Hepatocyte (in vitro differentiated cells): Measurements from ENCODE around the gene ZKSCAN3. TPM values are rescaled to one million over a fixed set of nuclear protein-coding genes. Genes with fewer than 3 reads are reported as not detected.

Source experiments
- DNase-seq: peaks from one replicate; pipeline ENCODE4 v3.0.0-alpha.2; 2016; ENCODE audit warnings: low spot score
- H2AFZ ChIP-seq: fragments of 200-600 bp; sonication (generic); 2 replicates; pipeline ENCODE4 v1.6.0; 2016; ENCODE audit warnings: antibody characterized with exemption, mild to moderate bottlenecking
- H3K27ac ChIP-seq: fragments of 200-600 bp; sonication (generic); 2 replicates; pipeline ENCODE4 v1.5.1; 2016; ENCODE audit warnings: mild to moderate bottlenecking
- H3K27me3 ChIP-seq: fragments of 200-600 bp; sonication (generic); 2 replicates; pipeline ENCODE4 v1.6.1; 2016
- H3K36me3 ChIP-seq: fragments of 200-600 bp; sonication (generic); replicated peaks from 2 replicates; pipeline ENCODE4 v1.5.1; 2016; ENCODE audit warnings: low read depth; ENCODE audit not compliant: insufficient read depth
- H3K4me1 ChIP-seq: fragments of 200-600 bp; sonication (generic); 2 replicates; pipeline ENCODE4 v1.5.1; 2016; ENCODE audit warnings: mild to moderate bottlenecking, moderate library complexity; ENCODE audit not compliant: insufficient read depth
- H3K4me2 ChIP-seq: fragments of 200-600 bp; sonication (generic); 2 replicates; pipeline ENCODE4 v1.6.0; 2016
- H3K4me3 ChIP-seq: fragments of 200-600 bp; sonication (generic); 2 replicates; pipeline ENCODE4 v1.5.1; 2016; ENCODE audit warnings: mild to moderate bottlenecking
- H3K79me2 ChIP-seq: fragments of 200-600 bp; sonication (generic); 2 replicates; pipeline ENCODE4 v1.6.0; 2017; ENCODE audit warnings: mild to moderate bottlenecking
- H3K9me2 ChIP-seq: fragments of 200-600 bp; sonication (generic); replicated peaks from 2 replicates; pipeline ENCODE4 v1.6.0; 2017; ENCODE audit warnings: mild to moderate bottlenecking; ENCODE audit not compliant: insufficient read depth
- H3K9me3 ChIP-seq: fragments of 200-600 bp; sonication (generic); 2 replicates; pipeline ENCODE4 v1.5.1; 2016; ENCODE audit warnings: low read depth, mild to moderate bottlenecking
- H4K20me1 ChIP-seq: fragments of 200-600 bp; sonication (generic); 2 replicates; pipeline ENCODE4 v1.6.0; 2016; ENCODE audit warnings: mild to moderate bottlenecking; ENCODE audit not compliant: insufficient read depth, poor library complexity, severe bottlenecking
- CTCF ChIP-seq: fragments of 200-600 bp; sonication (generic); IDR thresholded peaks from 2 replicates; pipeline ENCODE4 v1.5.1; 2016; ENCODE audit warnings: antibody characterized with exemption, mild to moderate bottlenecking; ENCODE audit not compliant: poor library complexity
- EZH2 ChIP-seq: fragments of 200-600 bp; sonication (generic); IDR thresholded peaks from 2 replicates; pipeline ENCODE4 v1.6.1; 2016; ENCODE audit warnings: antibody characterized with exemption, mild to moderate bottlenecking, borderline replicate concordance
- EZH2phosphoT487 ChIP-seq: fragments of 200-600 bp; sonication (generic); IDR thresholded peaks from one replicate; pipeline ENCODE4 v1.6.1; 2018; ENCODE audit warnings: antibody characterized with exemption, mild to moderate bottlenecking, low read depth, moderate library complexity; ENCODE audit not compliant: unreplicated experiment, severe bottlenecking
- WGBS: methylation state at CpG from one replicate; pipeline ENCODE4 v1.1.6; 2016; ENCODE audit warnings: low lambda C conversion rate; ENCODE audit errors: missing lambda C conversion rate; 5-methylcytosine and 5-hydroxymethylcytosine counted together
- polyA plus RNA-seq: library from polyadenylated mRNA; unstranded; fragments of >200 nt; fragmentation: Nextera tagmentation; extraction: Ambion mirVana; gene quantifications from 2 replicates; pipeline ENCODE4 v1.2.1, GENCODE V29; 2016
- total RNA-seq: library from RNA; depleted of rRNA; stranded (reverse); fragments of >200 nt; gene quantifications from 2 replicates; pipeline ENCODE4 v1.2.3, GENCODE V29; 2014

Gene ZKSCAN3
- total and polyA plus RNA-seq, 2 experiments from 2014 or later = 1.9 to 6.8 TPM

DNA sequence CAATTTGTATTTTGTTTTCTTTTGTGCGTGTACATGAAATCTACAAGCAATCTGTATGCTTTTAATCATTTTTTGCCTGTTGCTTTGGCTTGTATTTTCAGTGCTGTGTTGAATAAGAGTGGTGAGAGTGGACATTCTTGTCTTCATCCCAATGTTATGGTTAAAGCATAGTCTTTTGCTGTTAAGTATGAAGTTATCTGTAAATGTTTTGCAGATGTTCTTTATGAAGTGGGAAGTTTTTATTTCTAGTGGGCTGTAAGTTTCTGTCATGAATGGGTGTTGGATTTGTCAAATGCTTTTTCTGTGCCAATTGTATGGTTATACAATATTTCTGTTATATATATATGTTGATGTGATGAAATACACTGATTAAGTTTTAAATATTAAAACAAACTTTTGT is 24.2 kb downstream of the ZKSCAN3 start:
- Histone ChIP-seq H3K4me1 (no peaks in the 10 kb centered on the region), H3K27ac (no peak overlapping the region), H3K79me2 (peaks cover 2% of the 10 kb centered on the region), H4K20me1 (no peaks in the 10 kb centered on the region), H3K9me2 (no peaks in the 10 kb centered on the region), H2AFZ (no peak overlapping the region), H3K9me3 (peaks cover 6% of the 10 kb centered on the region), H3K4me2 (no peak overlapping the region), H3K27me3 (no peaks in the 10 kb centered on the region), H3K4me3 (no peak overlapping the region), H3K36me3 (no peaks in the 10 kb centered on the region)
- DNase-seq = no peak
- WGBS = 94% methylated on average over 1 of the region's 1 CpG
- TF ChIP-seq EZH2 (no peak), EZH2phosphoT487 (no peak), CTCF (no peak)

DNA sequence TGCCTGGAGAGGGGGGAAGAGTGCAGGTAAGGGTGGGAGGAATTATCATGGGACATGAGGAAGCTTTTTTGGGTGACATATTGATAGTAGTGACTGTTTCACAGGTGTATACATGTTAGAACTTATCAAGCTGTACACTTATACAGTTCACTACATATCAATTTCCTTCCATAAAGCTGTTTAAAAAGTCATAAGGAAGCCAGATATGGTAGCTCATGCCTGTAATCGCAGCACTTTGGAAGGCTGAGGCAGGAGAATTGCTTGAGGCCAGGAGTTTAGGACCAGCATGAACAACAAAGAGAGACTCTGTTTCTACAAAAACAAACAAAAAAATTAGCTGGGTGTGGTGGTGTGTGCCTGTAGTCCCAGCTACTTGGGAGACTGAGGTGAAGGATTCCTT is 28.1 kb downstream of the ZKSCAN3 start:
- Histone ChIP-seq H3K36me3 (peaks cover 10% of the 10 kb centered on the region), H3K27ac (no peak overlapping the region), H3K4me1 (peaks cover 5% of the 10 kb centered on the region), H3K4me2 (no peak overlapping the region), H3K9me3 (peaks cover 9% of the 10 kb centered on the region), H3K27me3 (no peaks in the 10 kb centered on the region), H3K79me2 (peaks cover 38% of the 10 kb centered on the region), H3K4me3 (no peak overlapping the region), H3K9me2 (no peaks in the 10 kb centered on the region), H4K20me1 (no peaks in the 10 kb centered on the region), H2AFZ (no peak overlapping the region)
- WGBS = 95% methylated on average over 1 of the region's 1 CpG
- TF ChIP-seq EZH2 (no peak), CTCF (no peak), EZH2phosphoT487 (no peak)
- DNase-seq = no peak

- Histone ChIP-seq H3K4me2 (no peak overlapping the region), H4K20me1 (no peaks in the 10 kb centered on the region), H3K9me2 (no peaks in the 10 kb centered on the region), H3K27me3 (no peaks in the 10 kb centered on the region), H3K79me2 (peaks cover 38% of the 10 kb centered on the region), H3K9me3 (peaks cover 9% of the 10 kb centered on the region), H3K27ac (no peak overlapping the region), H3K36me3 (peaks cover 10% of the 10 kb centered on the region), H3K4me3 (no peak overlapping the region), H2AFZ (no peak overlapping the region), H3K4me1 (peaks cover 6% of the 10 kb centered on the region)
- DNase-seq = no peak
- TF ChIP-seq EZH2 (no peak), EZH2phosphoT487 (no peak), CTCF (no peak)
These were observed 28.9 kb downstream of the ZKSCAN3 start for GRCh38 chr6:28378644-28379043.

DNA sequence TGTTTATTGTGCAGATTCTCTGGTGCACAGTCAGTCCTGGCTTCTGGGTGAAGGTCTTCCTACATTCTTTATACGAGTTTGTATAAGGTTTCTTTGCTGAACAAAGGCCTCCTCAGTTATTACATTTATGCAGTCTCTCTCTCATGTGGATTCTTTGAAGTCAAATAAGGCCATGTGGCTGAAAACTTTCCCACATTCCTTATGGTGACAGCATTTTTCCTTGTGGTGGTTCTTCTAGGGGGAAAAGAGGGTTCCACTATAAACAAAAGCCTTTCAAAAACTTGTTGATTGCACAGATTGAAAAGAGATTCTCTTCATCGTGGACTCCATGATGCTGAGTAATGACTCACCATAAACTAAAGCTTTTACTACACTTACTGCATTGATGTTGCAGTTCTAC is 30.6 kb downstream of the ZKSCAN3 start:
- DNase-seq = no peak
- no peaks in the 10 kb centered on the region for H3K27me3 ChIP-seq
- 94% methylated on average over 2 of the region's 2 CpGs for WGBS

More for the DNA sequence above, 30.6 kb downstream of the ZKSCAN3 start:
- Histone ChIP-seq H3K27ac (no peak overlapping the region), H3K79me2 (peaks cover 41% of the 10 kb centered on the region), H3K4me3 (no peak overlapping the region), H3K4me2 (no peak overlapping the region), H4K20me1 (no peaks in the 10 kb centered on the region), H2AFZ (no peak overlapping the region), H3K9me2 (no peaks in the 10 kb centered on the region), H3K9me3 (peaks cover 9% of the 10 kb centered on the region), H3K4me1 (peaks cover 6% of the 10 kb centered on the region), H3K36me3 (peaks cover 10% of the 10 kb centered on the region)
- TF ChIP-seq EZH2 (no peak), CTCF (no peak), EZH2phosphoT487 (no peak)
